K562 (cell line): ENCODE data around the gene DOCK1. TPM values are rescaled to one million over a fixed set of nuclear protein-coding genes. Genes with fewer than 3 reads are reported as not detected.

Source experiments
- ATAC-seq: fragments of 200-7000 bp; cut with Tn5 transposase; 3 replicates; pipeline ENCODE4 v1.9.1; 2020; ENCODE audit warnings: moderate library complexity
- BruUV-seq: library from RNA; stranded (reverse); fragments of 400-500 nt; replicated peaks from 2 replicates; lab custom pipeline; 2021; lab: Mats Ljungman, UMichigan
- CTCF ChIA-PET: fragments of 300-600 bp; formaldehyde crosslinking; extraction: SDS; loops from one replicate; lab custom pipeline; 2021; ENCODE audit warnings: low intra/inter-chr PET ratio; lab: Yijun Ruan, JAX
- POLR2A ChIA-PET: fragments of 300-600, 350-650 bp; sonication (Branson Sonifier 250); formaldehyde crosslinking; extraction: SDS; loops from one replicate; lab custom pipeline; 2021; ENCODE audit warnings: antibody characterized with exemption, inconsistent platforms; lab: Yijun Ruan, JAX
- DNase-seq, 4 experiments: peaks; one replicate each; pipeline versions ENCODE4 v3.0.0 to v3.0.0-alpha.2; 2011 to 2018; ENCODE audit warnings: low spot score in 3 of 4, mixed read lengths in 3 of 4; ENCODE audit errors: extremely low read depth in 1 of 4
- FAIRE-seq: peaks from 2 replicates; lab custom pipeline; 2011; peaks lifted over from hg19 to GRCh38; lab: Jason Lieb, UNC
- H2AFZ ChIP-seq: 2 replicates; pipeline ENCODE4 v1.6.0; 2011; ENCODE audit warnings: low read depth, low read length, control low read depth, inconsistent platforms
- H3K27ac ChIP-seq: fragments of 200-600 bp; 3 replicates; pipeline ENCODE4 v1.8.0; 2011; ENCODE audit warnings: low read depth, mild to moderate bottlenecking, control low read depth, inconsistent platforms, low read length, moderate library complexity, mixed read lengths; ENCODE audit errors: extremely low read depth
- H3K27me3 ChIP-seq, 2 experiments: fragments of 300-600 bp in 1 of 2; 2 replicates in 1 of 2; 3 replicates in 1 of 2; pipeline versions ENCODE4 v1.6.0 to v1.8.0; 2011; ENCODE audit warnings: inconsistent platforms in 2 of 2, low read length in 2 of 2, mild to moderate bottlenecking in 1 of 2, mixed read lengths in 1 of 2, moderate library complexity in 1 of 2; ENCODE audit not compliant: control insufficient read depth in 2 of 2, insufficient read depth in 2 of 2
- H3K36me3 ChIP-seq: fragments of 300-600 bp; 3 replicates; pipeline ENCODE4 v1.8.0; 2011; ENCODE audit warnings: mild to moderate bottlenecking, low read length, inconsistent platforms; ENCODE audit not compliant: control insufficient read depth, insufficient read depth
- H3K4me1 ChIP-seq, 2 experiments: fragments of 200-600 bp in 1 of 2; replicated peaks in 1 of 2; 2 replicates in 1 of 2; 3 replicates in 1 of 2; pipeline versions ENCODE4 v1.5.1 to v1.8.0; 2011; ENCODE audit warnings: inconsistent platforms in 2 of 2, low read length in 2 of 2, mild to moderate bottlenecking in 1 of 2, mixed read lengths in 1 of 2, moderate library complexity in 1 of 2; ENCODE audit not compliant: control insufficient read depth in 2 of 2, insufficient read depth in 2 of 2
- H3K4me2 ChIP-seq: 2 replicates; pipeline ENCODE4 v1.6.1; 2011; ENCODE audit warnings: low read length, control low read depth, inconsistent platforms, mixed read lengths; ENCODE audit not compliant: insufficient read depth
- H3K4me3 ChIP-seq: fragments of 200-600 bp; sonication (generic), shearing (Covaris generic); 2 replicates; pipeline ENCODE4 v1.5.1; 2016; ENCODE audit warnings: control low read depth, inconsistent platforms
- H3K79me2 ChIP-seq: fragments of 200-600 bp; 3 replicates; pipeline ENCODE4 v1.8.0; 2011; ENCODE audit warnings: low read length, inconsistent platforms; ENCODE audit not compliant: control insufficient read depth, insufficient read depth
- H3K9ac ChIP-seq, 2 experiments: 2 replicates each; pipeline versions ENCODE4 v1.6.0 to v1.6.1; 2011; ENCODE audit warnings: low read depth in 2 of 2, low read length in 2 of 2, control low read depth in 1 of 2, inconsistent platforms in 1 of 2, mild to moderate bottlenecking in 1 of 2, mixed read lengths in 1 of 2; ENCODE audit not compliant: insufficient read depth in 1 of 2
- H3K9me1 ChIP-seq: one replicate; pipeline ENCODE4 v1.6.0; 2011; ENCODE audit warnings: inconsistent platforms, mild to moderate bottlenecking, low read length, moderate library complexity; ENCODE audit not compliant: control insufficient read depth, insufficient read depth
- H3K9me3 ChIP-seq: replicated peaks from 2 replicates; pipeline ENCODE4 v1.5.1; 2011; ENCODE audit warnings: low read depth, low read length, inconsistent platforms; ENCODE audit not compliant: control insufficient read depth, insufficient read depth
- H4K20me1 ChIP-seq: replicated peaks from 2 replicates; pipeline ENCODE4 v1.6.1; 2011; ENCODE audit warnings: low read length, inconsistent platforms, mixed read lengths; ENCODE audit not compliant: control insufficient read depth, insufficient read depth
- ELF4 ChIP-seq: fragments of 450-650 bp; formaldehyde crosslinking; IDR thresholded peaks from 2 replicates; pipeline ENCODE4 v1.4.0; 2022; ENCODE audit warnings: missing genetic modification characterization
- HDAC3 ChIP-seq: fragments of 450-650 bp; IDR thresholded peaks from 2 replicates; pipeline ENCODE4 v1.6.1; 2018; ENCODE audit warnings: borderline replicate concordance, mild to moderate bottlenecking, moderate library complexity; ENCODE audit not compliant: partially characterized antibody
- KAT8 ChIP-seq: fragments of 450-650 bp; IDR thresholded peaks from 2 replicates; pipeline ENCODE4 v1.6.1; 2016; ENCODE audit warnings: low read depth, mild to moderate bottlenecking
- POLR2H ChIP-seq: IDR thresholded peaks from 2 replicates; pipeline ENCODE4 v1.6.1; 2016; ENCODE audit warnings: missing genetic modification characterization, low read depth, mild to moderate bottlenecking, control low read depth, missing compliant biosample characterization, moderate library complexity
- POLR3G ChIP-seq: IDR thresholded peaks from 2 replicates; pipeline ENCODE4 v1.6.1; 2011; ENCODE audit not compliant: insufficient read length, insufficient replicate concordance; ENCODE audit errors: extremely low read depth
- PPARD ChIP-seq: fragments of 250-450 bp; sonication (Bioruptor Pico); IDR thresholded peaks from 2 replicates; pipeline ENCODE4 v1.8.0; 2022; ENCODE audit warnings: inconsistent platforms, mild to moderate bottlenecking, moderate library complexity
- SMARCA4 ChIP-seq: fragments of 450-650 bp; IDR thresholded peaks from 2 replicates; pipeline ENCODE4 v1.6.1; 2016
- SRSF3 ChIP-seq: fragments of 200-400 bp; formaldehyde crosslinking; IDR thresholded peaks from 2 replicates; pipeline ENCODE4 v1.6.1; 2016; ENCODE audit warnings: mild to moderate bottlenecking, low read length, moderate library complexity; ENCODE audit not compliant: insufficient read depth
- ZBTB17 ChIP-seq: fragments of 450-650 bp; formaldehyde crosslinking; IDR thresholded peaks from 2 replicates; pipeline ENCODE4 v1.4.0; 2020; ENCODE audit warnings: mild to moderate bottlenecking
- ZNF124 ChIP-seq: sonication (generic); formaldehyde crosslinking; IDR thresholded peaks from 2 replicates; pipeline ENCODE4 v1.8.1; 2022; ENCODE audit warnings: missing genetic modification reagents
- ZNF583 ChIP-seq: fragments of 250-450 bp; sonication (Bioruptor Pico); IDR thresholded peaks from 2 replicates; pipeline ENCODE4 v1.4.0; 2020
- WGBS: fragments of 100-300 bp; shearing (Covaris generic); methylation state at CpG from one replicate; pipeline ENCODE4 v1.1.6; 2016; ENCODE audit warnings: low coverage, mixed read lengths; ENCODE audit not compliant: insufficient coverage; ENCODE audit errors: missing lambda C conversion rate; 5-methylcytosine and 5-hydroxymethylcytosine counted together
- in situ Hi-C: fragments of 300-500 bp; cut with MboI; formaldehyde crosslinking; loops from 4 replicates; pipeline ENCODE4 v1.15.0; 2018; ENCODE audit warnings: inconsistent platforms, mixed read lengths
- intact Hi-C: fragments of 100-400 bp; cut with micrococcal nuclease; formaldehyde crosslinking; loops from 2 replicates; pipeline ENCODE4 v1.14.2; 2022
- polyA plus RNA-seq, 8 experiments: library from polyadenylated mRNA; depleted of rRNA in 4 of 8; stranded (reverse) in 5 of 8; unstranded in 3 of 8; fragments of >200 nt; fragmentation: Nextera tagmentation in 2 of 8; fragmentation: Illumina TruSeq in 1 of 8; extraction: Ambion mirVana in 2 of 8; extraction: Trizol in 1 of 8; gene quantifications; 2 replicates each; pipeline versions ENCODE4 v1.2.1 to v1.2.3, GENCODE V29; 2011 to 2014; ENCODE audit warnings: inconsistent platforms in 1 of 8, missing spikeins in 1 of 8
- total RNA-seq, 7 experiments: library from RNA; depleted of rRNA in 6 of 7; stranded (reverse); fragments of >200 nt in 6 of 7; fragmentation: Illumina TruSeq in 2 of 7; extraction: Trizol in 2 of 7; gene quantifications; 2 replicates each; pipeline versions ENCODE4 v1.2.1 to v1.2.3, GENCODE V29; 2011 to 2021; ENCODE audit warnings: low replicate concordance in 1 of 7
- TF ChIP-seq, protein P1 (sequence below), 3 experiments: IDR thresholded peaks in 2 of 3; conservative IDR thresholded peaks in 1 of 3; 2 replicates each; pipeline ENCODE4 v1.5.1; 2011 to 2012; ENCODE audit warnings: low read length in 3 of 3, mild to moderate bottlenecking in 3 of 3, control low read depth in 2 of 3, improper control_type of control experiment in 1 of 3, inconsistent platforms in 1 of 3, low read depth in 1 of 3, mixed read lengths in 1 of 3, moderate library complexity in 1 of 3; ENCODE audit not compliant: insufficient read depth in 2 of 3
- TF ChIP-seq, protein P2 (sequence below): fragments of 250-450 bp; sonication (Bioruptor Pico); IDR thresholded peaks from 2 replicates; pipeline ENCODE4 v1.4.0; 2020
- TF ChIP-seq, protein P3 (sequence below): fragments of 250-450 bp; sonication (Bioruptor Pico); IDR thresholded peaks from 2 replicates; pipeline ENCODE4 v1.5.0; 2021; ENCODE audit warnings: mild to moderate bottlenecking, borderline replicate concordance

Gene DOCK1
- total and polyA plus RNA-seq, 9 of the 15 experiments (the other 6 are each of a cell fraction or from before 2014, with no cell fraction given), result 0.31 TPM; not detected in 8

DNA sequence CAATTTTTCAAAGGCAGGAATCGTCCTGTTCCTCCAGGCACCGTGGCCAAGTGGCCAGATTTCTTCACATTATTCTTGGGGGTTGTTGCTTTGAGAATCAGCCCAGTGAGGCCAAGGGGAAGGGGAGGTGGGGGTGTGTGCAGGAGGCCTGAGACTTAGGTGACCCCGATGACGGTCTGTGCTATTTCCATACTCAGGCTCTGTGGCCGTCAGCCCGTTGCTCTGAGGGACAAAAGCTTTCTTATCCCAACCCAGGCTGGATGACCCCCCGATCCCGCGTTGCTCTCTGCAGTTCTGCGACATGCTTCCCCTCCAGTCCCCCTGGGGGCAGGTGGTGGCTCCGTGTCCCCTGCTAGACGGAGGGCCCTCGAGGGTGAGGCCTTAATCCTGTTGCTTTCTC lies 14.2 kb downstream of the DOCK1 start:
- POLR2A ChIA-PET, result no interaction called here
- no peaks in the 10 kb centered on the region for H4K20me1 ChIP-seq
- WGBS, result 0% methylated on average over 1 of the region's 13 CpGs
- intact Hi-C loops (no loop called here), in situ Hi-C loops (no loop called here)
- H3K27ac ChIP-seq, result no peak overlapping the region
- H3K9me3 ChIP-seq, result no peaks in the 10 kb centered on the region
- DNase-seq (no peak), FAIRE-seq (no peak), ATAC-seq (no peak)
- no peaks in the 10 kb centered on the region for H3K9me1 ChIP-seq
- no peaks in the 10 kb centered on the region for H3K36me3 ChIP-seq
- no peaks in the 10 kb centered on the region for H3K79me2 ChIP-seq
- H2AFZ ChIP-seq, result no peak overlapping the region
- BruUV-seq, result no TSS peak
- no peak overlapping the region for H3K4me3 ChIP-seq
- CTCF ChIA-PET, result no interaction called here
- no peaks in the 10 kb centered on the region for H3K27me3 ChIP-seq
- H3K9ac ChIP-seq, result no peak overlapping the region
- H3K4me1 ChIP-seq, result no peaks in the 10 kb centered on the region
- H3K4me2 ChIP-seq, result no peak overlapping the region
- TF ChIP-seq SRSF3, result no peak
- TF ChIP-seq, protein P1, sequence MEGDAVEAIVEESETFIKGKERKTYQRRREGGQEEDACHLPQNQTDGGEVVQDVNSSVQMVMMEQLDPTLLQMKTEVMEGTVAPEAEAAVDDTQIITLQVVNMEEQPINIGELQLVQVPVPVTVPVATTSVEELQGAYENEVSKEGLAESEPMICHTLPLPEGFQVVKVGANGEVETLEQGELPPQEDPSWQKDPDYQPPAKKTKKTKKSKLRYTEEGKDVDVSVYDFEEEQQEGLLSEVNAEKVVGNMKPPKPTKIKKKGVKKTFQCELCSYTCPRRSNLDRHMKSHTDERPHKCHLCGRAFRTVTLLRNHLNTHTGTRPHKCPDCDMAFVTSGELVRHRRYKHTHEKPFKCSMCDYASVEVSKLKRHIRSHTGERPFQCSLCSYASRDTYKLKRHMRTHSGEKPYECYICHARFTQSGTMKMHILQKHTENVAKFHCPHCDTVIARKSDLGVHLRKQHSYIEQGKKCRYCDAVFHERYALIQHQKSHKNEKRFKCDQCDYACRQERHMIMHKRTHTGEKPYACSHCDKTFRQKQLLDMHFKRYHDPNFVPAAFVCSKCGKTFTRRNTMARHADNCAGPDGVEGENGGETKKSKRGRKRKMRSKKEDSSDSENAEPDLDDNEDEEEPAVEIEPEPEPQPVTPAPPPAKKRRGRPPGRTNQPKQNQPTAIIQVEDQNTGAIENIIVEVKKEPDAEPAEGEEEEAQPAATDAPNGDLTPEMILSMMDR (IDR thresholded peaks at IDR 0.05 in 2 of 3, conservative IDR thresholded peaks at IDR 0.05 in 1 of 3; ENCODE audit: insufficient read depth in 2 of 3, low read depth in 1 of 3, low read length in 3 of 3), result no peak
- no peak for TF ChIP-seq ZNF583 (CRISPR knock-in tag)
- TF ChIP-seq POLR2H (tag), result no peak
- TF ChIP-seq SMARCA4, result no peak
- no peak for TF ChIP-seq PPARD (CRISPR knock-in tag)
- TF ChIP-seq, protein P2, sequence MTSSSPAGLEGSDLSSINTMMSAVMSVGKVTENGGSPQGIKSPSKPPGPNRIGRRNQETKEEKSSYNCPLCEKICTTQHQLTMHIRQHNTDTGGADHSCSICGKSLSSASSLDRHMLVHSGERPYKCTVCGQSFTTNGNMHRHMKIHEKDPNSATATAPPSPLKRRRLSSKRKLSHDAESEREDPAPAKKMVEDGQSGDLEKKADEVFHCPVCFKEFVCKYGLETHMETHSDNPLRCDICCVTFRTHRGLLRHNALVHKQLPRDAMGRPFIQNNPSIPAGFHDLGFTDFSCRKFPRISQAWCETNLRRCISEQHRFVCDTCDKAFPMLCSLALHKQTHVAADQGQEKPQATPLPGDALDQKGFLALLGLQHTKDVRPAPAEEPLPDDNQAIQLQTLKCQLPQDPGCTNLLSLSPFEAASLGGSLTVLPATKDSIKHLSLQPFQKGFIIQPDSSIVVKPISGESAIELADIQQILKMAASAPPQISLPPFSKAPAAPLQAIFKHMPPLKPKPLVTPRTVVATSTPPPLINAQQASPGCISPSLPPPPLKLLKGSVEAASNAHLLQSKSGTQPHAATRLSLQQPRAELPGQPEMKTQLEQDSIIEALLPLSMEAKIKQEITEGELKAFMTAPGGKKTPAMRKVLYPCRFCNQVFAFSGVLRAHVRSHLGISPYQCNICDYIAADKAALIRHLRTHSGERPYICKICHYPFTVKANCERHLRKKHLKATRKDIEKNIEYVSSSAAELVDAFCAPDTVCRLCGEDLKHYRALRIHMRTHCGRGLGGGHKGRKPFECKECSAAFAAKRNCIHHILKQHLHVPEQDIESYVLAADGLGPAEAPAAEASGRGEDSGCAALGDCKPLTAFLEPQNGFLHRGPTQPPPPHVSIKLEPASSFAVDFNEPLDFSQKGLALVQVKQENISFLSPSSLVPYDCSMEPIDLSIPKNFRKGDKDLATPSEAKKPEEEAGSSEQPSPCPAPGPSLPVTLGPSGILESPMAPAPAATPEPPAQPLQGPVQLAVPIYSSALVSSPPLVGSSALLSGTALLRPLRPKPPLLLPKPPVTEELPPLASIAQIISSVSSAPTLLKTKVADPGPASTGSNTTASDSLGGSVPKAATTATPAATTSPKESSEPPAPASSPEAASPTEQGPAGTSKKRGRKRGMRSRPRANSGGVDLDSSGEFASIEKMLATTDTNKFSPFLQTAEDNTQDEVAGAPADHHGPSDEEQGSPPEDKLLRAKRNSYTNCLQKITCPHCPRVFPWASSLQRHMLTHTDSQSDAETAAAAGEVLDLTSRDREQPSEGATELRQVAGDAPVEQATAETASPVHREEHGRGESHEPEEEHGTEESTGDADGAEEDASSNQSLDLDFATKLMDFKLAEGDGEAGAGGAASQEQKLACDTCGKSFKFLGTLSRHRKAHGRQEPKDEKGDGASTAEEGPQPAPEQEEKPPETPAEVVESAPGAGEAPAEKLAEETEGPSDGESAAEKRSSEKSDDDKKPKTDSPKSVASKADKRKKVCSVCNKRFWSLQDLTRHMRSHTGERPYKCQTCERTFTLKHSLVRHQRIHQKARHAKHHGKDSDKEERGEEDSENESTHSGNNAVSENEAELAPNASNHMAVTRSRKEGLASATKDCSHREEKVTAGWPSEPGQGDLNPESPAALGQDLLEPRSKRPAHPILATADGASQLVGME, result no peak
- no peak for TF ChIP-seq KAT8
- TF ChIP-seq ELF4, result no peak
- no peak for TF ChIP-seq POLR3G
- TF ChIP-seq HDAC3, result no peak
- TF ChIP-seq ZBTB17 (CRISPR knock-in tag), result no peak
- TF ChIP-seq ZNF124 (CRISPR knock-in tag), result no peak
- TF ChIP-seq, protein P3, sequence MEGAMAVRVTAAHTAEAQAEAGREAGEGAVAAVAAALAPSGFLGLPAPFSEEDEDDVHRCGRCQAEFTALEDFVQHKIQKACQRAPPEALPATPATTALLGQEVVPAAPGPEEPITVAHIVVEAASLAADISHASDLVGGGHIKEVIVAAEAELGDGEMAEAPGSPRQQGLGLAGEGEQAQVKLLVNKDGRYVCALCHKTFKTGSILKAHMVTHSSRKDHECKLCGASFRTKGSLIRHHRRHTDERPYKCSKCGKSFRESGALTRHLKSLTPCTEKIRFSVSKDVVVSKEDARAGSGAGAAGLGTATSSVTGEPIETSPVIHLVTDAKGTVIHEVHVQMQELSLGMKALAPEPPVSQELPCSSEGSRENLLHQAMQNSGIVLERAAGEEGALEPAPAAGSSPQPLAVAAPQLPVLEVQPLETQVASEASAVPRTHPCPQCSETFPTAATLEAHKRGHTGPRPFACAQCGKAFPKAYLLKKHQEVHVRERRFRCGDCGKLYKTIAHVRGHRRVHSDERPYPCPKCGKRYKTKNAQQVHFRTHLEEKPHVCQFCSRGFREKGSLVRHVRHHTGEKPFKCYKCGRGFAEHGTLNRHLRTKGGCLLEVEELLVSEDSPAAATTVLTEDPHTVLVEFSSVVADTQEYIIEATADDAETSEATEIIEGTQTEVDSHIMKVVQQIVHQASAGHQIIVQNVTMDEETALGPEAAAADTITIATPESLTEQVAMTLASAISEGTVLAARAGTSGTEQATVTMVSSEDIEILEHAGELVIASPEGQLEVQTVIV (CRISPR knock-in tag), result no peak
